LHCN-M2 (cell line): ENCODE measurements around the gene SEC61A2. TPM values are rescaled to one million over a fixed set of nuclear protein-coding genes. Genes with fewer than 3 reads are reported as not detected.
"Not testable (repeated sequence)": the region's sequence is repeated elsewhere in the genome, so short reads cannot be mapped to it uniquely, and the experiment has no call there.

Experiments used
- DNase-seq: peaks from one replicate; pipeline ENCODE4 v3.0.0-alpha.2; 2012; ENCODE audit warnings: low read depth
- total RNA-seq: library from RNA; depleted of rRNA; stranded (reverse); fragments of >200 nt; gene quantifications from 2 replicates; pipeline ENCODE4 v1.2.3, GENCODE V29; 2014

Gene SEC61A2
- total RNA-seq, 1 experiment from 2014 or later = 15.8 TPM

GRCh38 chr10:12158111-12158510 lies 28.6 kb downstream of the SEC61A2 start:
- DNase-seq = no peak

GRCh38 chr10:12160664-12161063 lies 31.2 kb downstream of the SEC61A2 start:
- no peak for DNase-seq

- no peak for DNase-seq
These were observed 33.5 kb downstream of the SEC61A2 start for GRCh38 chr10:12162927-12163326.

DNA sequence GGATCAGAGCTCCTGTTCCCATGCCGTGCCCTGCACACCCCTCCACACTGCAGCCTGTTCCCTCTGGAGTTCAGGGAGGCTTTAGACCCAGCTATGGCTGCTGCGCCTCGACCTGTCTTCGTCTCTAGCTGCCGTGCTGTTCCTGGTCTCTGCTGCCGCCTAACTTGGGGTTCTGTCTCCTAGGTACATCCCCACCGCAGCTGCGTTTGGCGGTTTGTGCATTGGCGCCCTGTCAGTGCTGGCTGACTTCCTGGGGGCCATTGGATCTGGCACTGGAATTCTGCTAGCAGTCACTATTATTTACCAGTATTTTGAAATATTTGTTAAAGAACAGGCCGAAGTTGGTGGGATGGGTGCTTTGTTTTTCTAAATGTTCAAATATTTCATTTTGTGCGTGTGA lies 34.6 kb downstream of the SEC61A2 start:
- DNase-seq = no peak

GRCh38 chr10:12165036-12165435 lies 35.6 kb downstream of the SEC61A2 start:
- no peak for DNase-seq

DNA sequence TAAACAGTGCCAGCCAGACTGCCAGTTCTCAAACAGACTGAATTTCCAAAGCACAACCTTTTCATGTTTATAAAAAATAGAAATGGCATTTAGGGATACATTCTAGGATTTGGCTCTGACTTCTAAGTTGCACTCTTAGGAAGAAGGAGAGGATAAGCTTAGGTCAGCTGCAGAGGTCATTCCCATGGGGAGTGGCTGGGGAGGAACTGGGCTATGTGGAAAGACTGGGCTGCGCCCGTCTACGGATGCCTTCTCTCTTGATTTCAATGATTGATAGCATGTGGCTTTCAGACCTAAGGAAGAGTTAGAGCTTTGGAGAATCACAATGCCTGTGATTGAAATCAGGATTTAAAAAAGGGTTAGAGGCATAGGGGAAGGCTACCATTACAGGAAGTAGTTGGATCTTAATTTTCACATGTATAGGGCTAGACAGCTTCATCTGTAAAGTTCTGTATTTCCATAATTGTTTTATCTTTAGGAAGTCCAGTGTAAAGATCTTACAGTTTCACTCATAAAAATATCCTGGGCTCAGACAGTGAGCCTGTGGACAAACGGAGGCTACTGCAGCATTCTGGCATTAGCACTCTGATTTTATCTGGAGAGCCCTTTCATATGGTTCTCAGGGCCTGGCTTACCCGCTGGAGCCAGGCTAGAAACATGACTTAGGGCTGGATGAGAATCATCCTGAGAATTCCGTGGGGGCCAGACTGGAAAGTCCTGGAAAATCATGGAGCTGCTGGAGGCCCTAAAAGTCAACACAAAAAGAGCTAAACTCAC lies 36.7 kb downstream of the SEC61A2 start:
- DNase-seq = no peak

- DNase-seq = not testable (repeated sequence)
These were observed 42.0 kb downstream of the SEC61A2 start for GRCh38 chr10:12171512-12171911.

GRCh38 chr10:12177642-12178041 lies 48.2 kb downstream of the SEC61A2 start:
- DNase-seq = peak; percentile 83

DNA sequence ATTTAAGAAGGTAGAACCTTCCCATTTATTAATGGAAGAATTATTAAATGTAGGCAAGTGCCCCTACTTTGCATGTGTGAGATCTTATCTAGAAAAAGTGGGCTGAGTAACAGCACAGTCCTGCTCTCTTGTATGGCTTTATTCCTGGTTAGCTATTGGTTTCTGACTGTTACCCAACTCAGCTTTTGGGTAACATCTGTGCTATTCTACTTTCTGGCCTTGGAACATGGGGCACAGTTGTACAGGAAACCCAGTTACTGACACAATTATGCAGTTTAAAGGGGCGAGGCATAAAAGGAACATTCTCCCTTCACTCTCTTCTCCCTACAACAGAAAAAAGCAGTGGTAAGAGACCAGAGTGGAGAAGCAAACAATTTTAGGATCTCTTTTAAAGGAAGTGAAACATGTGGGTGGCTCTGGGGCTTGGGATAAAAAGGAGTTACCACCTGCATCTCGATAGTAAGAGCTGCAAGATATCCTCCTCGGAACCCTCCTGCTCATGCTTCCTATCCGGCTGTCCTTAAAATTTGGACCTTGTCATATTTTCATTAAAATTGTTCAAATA lies 50.2 kb downstream of the SEC61A2 start:
- no peak for DNase-seq

DNA sequence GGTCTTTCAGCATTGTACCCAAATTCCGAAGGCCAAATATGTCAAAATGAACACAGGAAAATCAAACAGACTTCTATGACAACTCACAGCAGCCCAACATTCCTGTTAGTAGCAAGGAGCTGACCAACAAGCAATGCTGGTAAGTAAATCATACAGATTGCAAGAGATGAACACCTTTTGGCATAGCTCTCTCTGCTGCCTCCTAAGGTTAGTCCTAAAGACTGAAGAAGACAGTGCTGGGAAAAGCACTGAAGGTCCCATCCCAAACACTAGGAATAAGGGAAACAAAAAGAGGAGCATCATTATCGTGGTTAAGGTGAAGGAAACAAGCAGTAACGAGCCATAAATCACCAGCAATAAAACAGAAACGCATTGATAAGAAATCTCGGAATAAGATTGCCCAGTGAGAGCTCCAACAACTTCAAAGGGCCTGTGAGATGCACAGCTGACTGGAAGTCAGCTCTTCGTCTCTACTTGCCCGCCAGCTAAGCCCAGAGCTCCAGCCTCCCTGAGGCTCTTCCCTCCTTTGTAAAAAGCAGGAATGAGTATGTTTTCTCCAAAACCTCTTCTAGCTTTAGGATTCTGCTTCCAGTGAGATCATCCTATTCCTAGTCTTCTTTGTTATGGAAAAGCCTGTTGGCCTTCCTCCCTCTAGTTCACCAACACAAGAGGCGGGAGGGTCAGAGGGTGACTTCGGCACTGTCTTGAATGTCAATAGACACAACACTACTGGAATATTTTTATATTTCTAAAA lies 50.9 kb downstream of the SEC61A2 start:
- DNase-seq = no peak

DNA sequence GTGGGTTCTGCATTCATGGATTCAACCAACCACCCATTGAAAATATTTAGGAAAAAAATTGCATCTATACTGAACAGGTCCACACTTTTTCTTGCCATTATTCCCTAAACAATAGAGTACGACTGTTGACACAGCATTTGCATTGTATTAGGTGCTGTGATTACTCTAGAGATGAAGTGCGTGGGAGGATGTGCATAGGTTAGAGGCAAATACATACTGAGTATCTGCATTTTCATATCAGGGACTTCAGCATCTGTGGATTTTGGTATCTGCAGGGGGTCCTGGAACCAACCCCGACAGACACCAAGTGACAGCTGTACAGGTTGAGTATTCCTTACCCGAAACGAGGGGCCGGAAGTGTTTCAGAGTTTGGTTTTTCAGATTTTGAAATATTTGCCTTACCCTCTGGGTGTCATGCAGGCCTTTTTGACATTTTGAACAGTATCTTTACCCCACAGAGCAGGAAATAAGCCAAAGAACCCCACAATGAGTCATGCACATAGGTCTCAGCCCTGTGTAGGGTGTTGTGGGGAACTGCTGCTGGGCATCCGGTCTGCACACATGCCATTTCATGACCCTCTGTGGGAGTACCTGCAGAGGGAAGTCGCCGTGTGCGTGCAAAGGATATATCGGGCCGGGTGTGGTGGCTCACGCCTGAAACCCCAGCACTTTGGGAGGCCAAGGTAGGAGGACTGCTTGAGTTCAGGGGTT lies 51.7 kb downstream of the SEC61A2 start:
- peak; percentile 43 for DNase-seq

DNA sequence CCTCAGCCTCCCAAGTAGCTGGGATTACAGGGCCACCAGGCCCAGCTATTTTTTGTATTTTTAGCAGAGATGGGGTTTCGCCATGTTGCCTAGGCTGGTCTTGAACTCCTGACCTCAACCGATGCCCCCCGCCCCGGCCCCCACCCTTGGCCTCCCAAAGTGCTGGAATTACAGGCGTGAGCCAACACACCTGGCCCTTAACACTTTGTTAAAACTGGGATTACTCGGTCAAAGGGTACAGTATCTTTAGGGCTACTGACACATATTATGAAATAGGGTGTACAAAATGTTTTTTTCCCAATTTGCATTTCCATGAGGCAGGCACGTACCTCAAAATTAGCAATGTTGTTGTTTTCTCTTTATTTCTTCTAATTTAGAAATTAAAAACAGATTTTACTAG lies 54.7 kb downstream of the SEC61A2 start:
- no peak for DNase-seq

DNA sequence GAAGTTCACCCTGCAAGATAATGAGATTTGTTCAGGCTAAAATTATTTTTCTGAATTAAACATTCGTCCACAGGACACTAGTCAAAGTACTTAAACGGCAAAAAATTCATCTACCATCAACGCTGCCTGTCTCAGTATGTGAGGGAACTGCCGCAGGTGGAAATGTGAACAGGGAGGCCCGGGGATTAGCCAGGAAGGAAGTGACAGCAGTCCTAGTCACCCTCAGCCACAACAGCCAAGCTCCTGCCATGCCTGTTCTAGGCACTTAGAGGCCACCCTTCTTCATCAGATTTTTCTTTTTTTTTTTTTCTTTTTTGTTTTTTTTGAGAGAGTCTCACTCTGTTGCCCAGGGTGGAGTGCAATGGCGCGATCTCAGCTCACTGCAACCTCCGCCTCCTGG lies 56.8 kb downstream of the SEC61A2 start:
- no peak for DNase-seq

GRCh38 chr10:12187321-12187905 lies 57.9 kb downstream of the SEC61A2 start:
- no peak for DNase-seq

- DNase-seq = no peak
These were observed 59.2 kb downstream of the SEC61A2 start for GRCh38 chr10:12188656-12189055.

DNA sequence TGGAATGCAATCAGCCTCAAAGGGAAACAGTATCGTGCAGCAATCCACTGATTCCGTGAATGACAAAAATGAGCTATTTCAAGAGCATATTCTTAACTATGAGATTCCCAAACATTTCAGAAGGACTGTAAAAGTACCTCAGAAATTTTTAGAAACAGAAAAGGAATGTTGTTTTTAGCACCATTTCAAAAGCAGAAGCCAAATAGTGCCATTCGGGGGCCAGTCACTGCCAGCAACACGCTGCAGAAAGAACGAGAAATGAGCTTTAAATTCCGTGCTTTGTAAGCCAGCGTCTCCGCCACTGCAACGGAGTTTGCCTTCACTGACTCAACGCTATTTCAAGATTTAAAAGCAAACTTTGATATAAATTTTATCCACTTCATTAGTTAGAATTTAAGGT lies 59.9 kb downstream of the SEC61A2 start:
- no peak for DNase-seq

GRCh38 chr10:12191715-12192114 lies 62.2 kb downstream of the SEC61A2 start:
- DNase-seq = peak; percentile 91

DNA sequence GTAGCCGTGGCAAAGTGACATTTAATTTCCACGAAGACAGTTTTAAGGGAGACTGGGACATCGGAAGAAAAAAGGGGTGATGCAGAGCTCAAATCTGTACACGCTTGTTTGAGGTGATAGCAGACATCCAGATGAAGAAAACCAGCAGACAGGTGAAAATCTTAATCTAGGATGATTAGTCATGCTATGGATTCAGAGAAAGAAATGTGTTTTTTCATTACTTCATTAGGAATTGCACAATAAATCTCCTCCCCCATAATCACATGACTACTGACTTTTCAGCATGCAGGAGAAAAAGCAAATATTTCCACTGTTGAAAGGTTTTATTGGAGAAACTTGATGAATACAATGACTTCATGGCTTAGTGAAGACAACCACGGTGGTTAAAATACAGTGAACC lies 63.7 kb downstream of the SEC61A2 start:
- peak; percentile 62 for DNase-seq

DNA sequence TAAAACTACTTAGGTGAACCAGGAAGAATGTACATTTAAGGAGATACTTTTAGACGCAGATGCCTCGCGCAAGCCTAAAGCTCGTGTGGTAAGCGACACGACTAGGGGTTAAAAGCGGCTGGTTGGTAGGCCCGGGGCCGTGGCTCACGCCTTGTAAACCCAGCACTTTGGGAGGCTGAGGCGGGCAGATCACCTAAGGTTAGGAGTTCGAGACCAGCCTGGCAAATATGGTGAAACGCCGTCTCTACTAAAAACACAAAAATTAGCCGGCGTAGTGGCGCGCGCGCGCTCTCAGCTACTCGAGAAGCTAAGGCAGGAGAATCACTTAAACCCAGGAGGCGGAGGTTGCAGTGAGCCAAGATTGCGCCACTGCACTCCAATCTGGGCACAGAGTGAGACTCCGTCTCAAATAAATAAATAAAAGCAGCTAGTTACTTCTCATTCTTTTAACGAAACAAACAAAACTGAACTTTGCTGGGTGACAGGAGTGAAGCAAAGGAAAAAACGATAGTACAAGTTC lies 65.3 kb downstream of the SEC61A2 start:
- peak; percentile 44 for DNase-seq

- DNase-seq = no peak
These were observed 65.8 kb downstream of the SEC61A2 start for GRCh38 chr10:12195281-12195602.
